SK-N-SH treated with all-trans-retinoic acid at 6 μM for 48 hours (cell line): ENCODE results near the gene SRD5A3.
A peak's percentile ranks its signal among the peaks of the same experiment; 100 is the strongest.

Source experiments
- ATAC-seq: fragments of 200-7000 bp; cut with Tn5 transposase; 3 replicates; pipeline ENCODE4 v1.9.1; 2020; ENCODE audit warnings: mild to moderate bottlenecking, moderate library complexity
- ARNTL ChIP-seq: fragments of 450-650 bp; formaldehyde crosslinking; IDR thresholded peaks from 2 replicates; pipeline ENCODE4 v1.5.0; 2020; ENCODE audit warnings: low read depth, mild to moderate bottlenecking, moderate library complexity, borderline replicate concordance
- CREB5 ChIP-seq: fragments of 250-450 bp; sonication (Bioruptor Pico); IDR thresholded peaks from 2 replicates; pipeline ENCODE4 v1.5.1; 2020; ENCODE audit warnings: low read depth, mild to moderate bottlenecking, moderate library complexity
- CSDC2 ChIP-seq: fragments of 250-450 bp; sonication (Bioruptor Pico); IDR thresholded peaks from 2 replicates; pipeline ENCODE4 v1.5.0; 2020; ENCODE audit warnings: mild to moderate bottlenecking, moderate library complexity
- GLIS3 ChIP-seq: fragments of 250-450 bp; sonication (Bioruptor Pico); IDR thresholded peaks from 2 replicates; pipeline ENCODE4 v1.5.0; 2020; ENCODE audit warnings: mild to moderate bottlenecking, moderate library complexity
- ISL1 ChIP-seq: fragments of 250-450 bp; sonication (Bioruptor Pico); IDR thresholded peaks from 2 replicates; pipeline ENCODE4 v2.1.2; 2022; ENCODE audit warnings: mild to moderate bottlenecking, moderate library complexity
- OSR1 ChIP-seq: fragments of 250-450 bp; sonication (Bioruptor Pico); IDR thresholded peaks from 2 replicates; pipeline ENCODE4 v1.8.0; 2022; ENCODE audit warnings: moderate library complexity, mild to moderate bottlenecking, inconsistent platforms
- PPARA ChIP-seq: fragments of 250-450 bp; sonication (Bioruptor Pico); IDR thresholded peaks from 2 replicates; pipeline ENCODE4 v1.5.0; 2020; ENCODE audit warnings: mild to moderate bottlenecking, borderline replicate concordance
- SNAI2 ChIP-seq: fragments of 250-450 bp; sonication (Bioruptor Pico); IDR thresholded peaks from 2 replicates; pipeline ENCODE4 v1.5.0; 2020; ENCODE audit warnings: mild to moderate bottlenecking, moderate library complexity
- TCF4 ChIP-seq: fragments of 250-450 bp; sonication (Bioruptor Pico); IDR thresholded peaks from 2 replicates; pipeline ENCODE4 v1.8.0; 2021; ENCODE audit warnings: mild to moderate bottlenecking, moderate library complexity, borderline replicate concordance
- TOX ChIP-seq: fragments of 250-450 bp; sonication (Bioruptor Pico); IDR thresholded peaks from 2 replicates; pipeline ENCODE4 v1.8.0; 2021; ENCODE audit warnings: mild to moderate bottlenecking, moderate library complexity, borderline replicate concordance
- TSHZ2 ChIP-seq: fragments of 250-450 bp; sonication (Bioruptor Pico); IDR thresholded peaks from 2 replicates; pipeline ENCODE4 v1.5.0; 2020; ENCODE audit warnings: mild to moderate bottlenecking, moderate library complexity
- ZC3H10 ChIP-seq: fragments of 250-450 bp; sonication (Bioruptor Pico); IDR thresholded peaks from 2 replicates; pipeline ENCODE4 v1.5.1; 2021; ENCODE audit warnings: mild to moderate bottlenecking, moderate library complexity
- ZFP3 ChIP-seq: fragments of 250-450 bp; sonication (Bioruptor Pico); IDR thresholded peaks from 2 replicates; pipeline ENCODE4 v1.5.0; 2020; ENCODE audit warnings: mild to moderate bottlenecking, moderate library complexity
- ZFP30 ChIP-seq: fragments of 450-650 bp; formaldehyde crosslinking; IDR thresholded peaks from 2 replicates; pipeline ENCODE4 v1.5.0; 2022; ENCODE audit warnings: mild to moderate bottlenecking, moderate library complexity
- ZNF565 ChIP-seq: fragments of 450-650 bp; formaldehyde crosslinking; conservative IDR thresholded peaks from 2 replicates; pipeline ENCODE4 v1.5.0; 2020; ENCODE audit warnings: low read depth, mild to moderate bottlenecking, moderate library complexity
- ZNF70 ChIP-seq: fragments of 450-650 bp; formaldehyde crosslinking; IDR thresholded peaks from 2 replicates; pipeline ENCODE4 v1.5.0; 2020; ENCODE audit warnings: mild to moderate bottlenecking, moderate library complexity
- ZNF8 ChIP-seq: fragments of 450-650 bp; formaldehyde crosslinking; IDR thresholded peaks from 2 replicates; pipeline ENCODE4 v1.5.0; 2020; ENCODE audit warnings: mild to moderate bottlenecking, moderate library complexity
- TF ChIP-seq, protein P1 (sequence below): fragments of 250-450 bp; sonication (Bioruptor Pico); IDR thresholded peaks from 2 replicates; pipeline ENCODE4 v1.8.0; 2020; ENCODE audit warnings: mild to moderate bottlenecking, moderate library complexity, borderline replicate concordance
- TF ChIP-seq, protein P2 (sequence below): fragments of 250-450 bp; sonication (Bioruptor Pico); IDR thresholded peaks from 2 replicates; pipeline ENCODE4 v1.8.0; 2021; ENCODE audit warnings: low read depth, mild to moderate bottlenecking, moderate library complexity, borderline replicate concordance

SRD5A3 gene

GRCh38 chr4:55407764-55408163 is 61.7 kb downstream of the SRD5A3 start (continued):
- no peak for TF ChIP-seq TSHZ2 (CRISPR knock-in tag)
- no peak for TF ChIP-seq OSR1 (CRISPR knock-in tag)
- TF ChIP-seq PPARA: no peak
- TF ChIP-seq, protein P1, sequence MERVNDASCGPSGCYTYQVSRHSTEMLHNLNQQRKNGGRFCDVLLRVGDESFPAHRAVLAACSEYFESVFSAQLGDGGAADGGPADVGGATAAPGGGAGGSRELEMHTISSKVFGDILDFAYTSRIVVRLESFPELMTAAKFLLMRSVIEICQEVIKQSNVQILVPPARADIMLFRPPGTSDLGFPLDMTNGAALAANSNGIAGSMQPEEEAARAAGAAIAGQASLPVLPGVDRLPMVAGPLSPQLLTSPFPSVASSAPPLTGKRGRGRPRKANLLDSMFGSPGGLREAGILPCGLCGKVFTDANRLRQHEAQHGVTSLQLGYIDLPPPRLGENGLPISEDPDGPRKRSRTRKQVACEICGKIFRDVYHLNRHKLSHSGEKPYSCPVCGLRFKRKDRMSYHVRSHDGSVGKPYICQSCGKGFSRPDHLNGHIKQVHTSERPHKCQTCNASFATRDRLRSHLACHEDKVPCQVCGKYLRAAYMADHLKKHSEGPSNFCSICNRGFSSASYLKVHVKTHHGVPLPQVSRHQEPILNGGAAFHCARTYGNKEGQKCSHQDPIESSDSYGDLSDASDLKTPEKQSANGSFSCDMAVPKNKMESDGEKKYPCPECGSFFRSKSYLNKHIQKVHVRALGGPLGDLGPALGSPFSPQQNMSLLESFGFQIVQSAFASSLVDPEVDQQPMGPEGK: no peak
- TF ChIP-seq CSDC2: no peak
- no peak for TF ChIP-seq CREB5 (CRISPR knock-in tag)

DNA sequence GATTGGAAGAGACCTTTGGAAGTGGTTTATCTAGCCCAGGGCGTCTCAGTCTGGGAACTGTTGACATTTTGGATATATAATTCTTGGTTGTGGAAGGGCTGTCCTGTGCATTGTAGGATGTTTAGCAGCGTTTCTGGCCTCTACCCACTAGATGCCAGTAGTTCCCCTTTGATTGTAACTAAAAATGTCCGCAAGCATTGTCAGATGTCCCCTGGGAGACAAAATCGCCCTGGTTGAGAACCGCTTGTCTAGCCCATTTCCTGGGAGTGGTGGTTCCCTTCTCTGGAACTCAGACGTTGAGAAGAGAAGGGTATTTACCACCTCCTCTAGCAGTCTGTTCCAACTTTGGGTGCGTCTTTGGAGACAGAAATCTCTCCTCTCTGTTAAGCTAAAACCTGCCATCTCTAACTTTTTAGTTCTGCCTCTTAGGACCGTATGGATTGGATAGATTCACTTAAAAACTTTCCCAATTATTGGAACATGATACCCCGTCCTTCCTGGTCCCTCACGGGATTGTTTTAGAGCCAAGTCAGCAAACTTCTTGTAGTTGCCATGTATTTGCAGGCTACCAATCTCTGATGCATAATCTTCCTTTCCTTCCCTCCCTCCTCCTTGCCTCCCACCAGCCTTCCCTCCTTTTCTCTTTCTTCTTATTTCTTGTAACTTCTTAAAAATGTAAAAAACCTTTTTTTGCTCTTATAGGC is 63.6 kb downstream of the SRD5A3 start:
- TF ChIP-seq, protein P1: no peak
- no peak for TF ChIP-seq TOX (CRISPR knock-in tag)
- TF ChIP-seq GLIS3: no peak
- TF ChIP-seq ZNF8: no peak
- no peak for TF ChIP-seq ZFP3
- no peak for TF ChIP-seq ZC3H10 (CRISPR knock-in tag)
- TF ChIP-seq CSDC2: no peak
- TF ChIP-seq OSR1 (CRISPR knock-in tag): no peak
- no peak for TF ChIP-seq TCF4 (CRISPR knock-in tag)
- no peak for TF ChIP-seq ZNF70
- no peak for TF ChIP-seq ISL1
- TF ChIP-seq TSHZ2 (CRISPR knock-in tag): no peak
- no peak for TF ChIP-seq ZFP30 (CRISPR knock-in tag)
- TF ChIP-seq CREB5 (CRISPR knock-in tag): no peak
- TF ChIP-seq, all 23 proteins: peak for 0

GRCh38 chr4:55410431-55410830 is 64.4 kb downstream of the SRD5A3 start:
- ATAC-seq: no peak
- TF ChIP-seq CSDC2 (no peak), OSR1 (CRISPR knock-in tag) (no peak), PPARA (no peak), SNAI2 (no peak), ZNF8 (no peak), ZFP30 (CRISPR knock-in tag) (no peak), ZNF565 (CRISPR knock-in tag) (no peak), ZC3H10 (CRISPR knock-in tag) (no peak), CREB5 (CRISPR knock-in tag) (no peak), ARNTL (no peak)
- TF ChIP-seq, protein P2, sequence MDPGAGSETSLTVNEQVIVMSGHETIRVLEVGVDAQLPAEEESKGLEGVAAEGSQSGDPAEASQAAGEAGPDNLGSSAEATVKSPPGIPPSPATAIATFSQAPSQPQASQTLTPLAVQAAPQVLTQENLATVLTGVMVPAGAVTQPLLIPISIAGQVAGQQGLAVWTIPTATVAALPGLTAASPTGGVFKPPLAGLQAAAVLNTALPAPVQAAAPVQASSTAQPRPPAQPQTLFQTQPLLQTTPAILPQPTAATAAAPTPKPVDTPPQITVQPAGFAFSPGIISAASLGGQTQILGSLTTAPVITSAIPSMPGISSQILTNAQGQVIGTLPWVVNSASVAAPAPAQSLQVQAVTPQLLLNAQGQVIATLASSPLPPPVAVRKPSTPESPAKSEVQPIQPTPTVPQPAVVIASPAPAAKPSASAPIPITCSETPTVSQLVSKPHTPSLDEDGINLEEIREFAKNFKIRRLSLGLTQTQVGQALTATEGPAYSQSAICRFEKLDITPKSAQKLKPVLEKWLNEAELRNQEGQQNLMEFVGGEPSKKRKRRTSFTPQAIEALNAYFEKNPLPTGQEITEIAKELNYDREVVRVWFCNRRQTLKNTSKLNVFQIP (CRISPR knock-in tag): no peak

More for the DNA sequence above, 63.6 kb downstream of the SRD5A3 start:
- ATAC-seq: peak; percentile 59
